ENCODE data around the gene ACE.

Gene ACE

GRCh38 chr17:63547083-63547523 is 70.2 kb downstream of the ACE start:
- CTCF ChIA-PET: no interaction called here
- no peak for DNase-seq (ENCODE audit: low spot score)
- POLR2A ChIA-PET (ENCODE audit: low non-redundant PET): no interaction called here
- no peak overlapping the region for H3K27ac ChIP-seq
- TF ChIP-seq CTCF (conservative IDR thresholded peaks at IDR 0.05; ENCODE audit: low read depth): no peak
